Caco-2 (cell line): ENCODE measurements around the gene CAMKMT. TPM values are rescaled to one million over a fixed set of nuclear protein-coding genes. Genes with fewer than 3 reads are reported as not detected.

Experiments used
- BruUV-seq: library from RNA; stranded (reverse); fragments of 400-500 nt; replicated peaks from 2 replicates; lab custom pipeline; 2021; lab: Mats Ljungman, UMichigan
- CTCF ChIA-PET: fragments of 300-600 bp; sonication (Branson Sonifier 250); formaldehyde crosslinking; loops from one replicate; lab custom pipeline; 2022; ENCODE audit warnings: antibody characterized with exemption; lab: Charles Lee
- POLR2A ChIA-PET: fragments of 300-600 bp; sonication (Branson Sonifier 250); formaldehyde crosslinking; loops from one replicate; lab custom pipeline; 2022; ENCODE audit warnings: antibody characterized with exemption; lab: Charles Lee
- DNase-seq, 2 experiments: peaks; one replicate each; pipeline versions ENCODE4 v3.0.0 to v3.0.0-alpha.2; 2020 to 2022
- H3K27me3 ChIP-seq: replicated peaks from 2 replicates; pipeline ENCODE4 v1.6.0; 2011; ENCODE audit warnings: low read length; ENCODE audit not compliant: control insufficient read depth, insufficient read depth
- H3K36me3 ChIP-seq: 2 replicates; pipeline ENCODE4 v1.5.1; 2011; ENCODE audit warnings: low read length; ENCODE audit not compliant: control insufficient read depth, insufficient read depth
- H3K4me1 ChIP-seq: fragments of 250-450 bp; sonication (Bioruptor Pico); 2 replicates; pipeline ENCODE4 v1.5.1; 2020; ENCODE audit warnings: mild to moderate bottlenecking
- H3K4me3 ChIP-seq: 2 replicates; pipeline ENCODE4 v1.5.1; 2011; ENCODE audit warnings: low read depth, mild to moderate bottlenecking, control low read depth, low read length
- H3K9me3 ChIP-seq: fragments of 250-450 bp; sonication (Bioruptor Pico); 2 replicates; pipeline ENCODE4 v1.5.1; 2020; ENCODE audit warnings: mild to moderate bottlenecking, moderate library complexity
- H3K27ac Mint-ChIP-seq: one replicate; pipeline ENCODE4 v1.8.0; 2022; ENCODE audit warnings: mixed read lengths; ENCODE audit not compliant: unreplicated experiment
- H3K27me3 Mint-ChIP-seq: one replicate; pipeline ENCODE4 v1.8.0; 2022; ENCODE audit warnings: mixed read lengths; ENCODE audit not compliant: insufficient read depth, unreplicated experiment
- H3K36me3 Mint-ChIP-seq: one replicate; pipeline ENCODE4 v1.8.0; 2022; ENCODE audit warnings: mild to moderate bottlenecking, mixed read lengths; ENCODE audit not compliant: insufficient read depth, unreplicated experiment
- H3K4me1 Mint-ChIP-seq: one replicate; pipeline ENCODE4 v1.8.0; 2022; ENCODE audit warnings: low read depth, mixed read lengths; ENCODE audit not compliant: unreplicated experiment
- H3K4me3 Mint-ChIP-seq: one replicate; pipeline ENCODE4 v1.8.0; 2022; ENCODE audit warnings: mild to moderate bottlenecking, moderate library complexity, mixed read lengths; ENCODE audit not compliant: unreplicated experiment
- H3K9me3 Mint-ChIP-seq: one replicate; pipeline ENCODE4 v1.8.0; 2022; ENCODE audit warnings: mixed read lengths; ENCODE audit not compliant: unreplicated experiment
- CTCF ChIP-seq, 2 experiments: fragments of 200-600 bp in 1 of 2; IDR thresholded peaks; 1 replicate in 1 of 2; 2 replicates in 1 of 2; pipeline versions ENCODE4 v1.5.1 to v1.8.0; 2011 to 2022; ENCODE audit warnings: antibody characterized with exemption in 1 of 2, control low read depth in 1 of 2, inconsistent platforms in 1 of 2, low read depth in 1 of 2, low read length in 1 of 2, mild to moderate bottlenecking in 1 of 2, moderate library complexity in 1 of 2; ENCODE audit not compliant: insufficient read depth in 1 of 2, severe bottlenecking in 1 of 2, unreplicated experiment in 1 of 2
- intact Hi-C: fragments of 100-400 bp; cut with micrococcal nuclease; formaldehyde crosslinking; loops from one replicate; pipeline ENCODE4 v1.10.0; 2022; ENCODE audit not compliant: unreplicated experiment
- total RNA-seq: library from RNA; stranded (reverse); gene quantifications from 2 replicates; pipeline ENCODE4 v1.2.3, GENCODE V29; 2022

Gene CAMKMT
- total RNA-seq, 1 experiment from 2014 or later = 25.2 TPM

DNA sequence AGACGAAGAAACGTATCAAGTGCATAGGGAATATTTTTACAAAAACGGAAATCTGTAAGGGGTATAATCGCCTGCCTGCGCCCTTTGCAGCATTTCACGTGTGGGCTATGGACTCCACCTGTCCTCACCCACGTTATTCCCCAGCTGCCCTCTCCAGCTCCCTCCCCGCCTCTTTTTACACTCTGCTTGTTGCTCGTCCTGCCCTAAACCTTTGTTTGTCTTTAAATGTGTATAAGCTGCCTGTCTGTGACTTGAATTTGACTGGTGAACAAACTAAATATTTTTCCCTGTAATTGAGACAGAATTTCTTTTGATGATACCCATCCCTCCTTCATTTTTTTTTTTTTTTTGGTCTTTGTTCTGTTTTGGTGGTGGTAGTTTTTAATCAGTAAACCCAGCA is 410.4 kb downstream of the CAMKMT start:
- H3K4me1 ChIP-seq = peaks cover 8% of the 10 kb centered on the region
- peaks cover 16% of the 10 kb centered on the region for H3K4me1 Mint-ChIP-seq
- no peaks in the 10 kb centered on the region; the same call in 1 of the 2 replicates for H3K36me3 ChIP-seq
- H3K4me3 Mint-ChIP-seq = no peak overlapping the region
- no peak for TF ChIP-seq CTCF (IDR thresholded peaks at IDR 0.05; ENCODE audit: insufficient read depth in 1 of 2, low read depth in 1 of 2, low read length in 1 of 2, severe bottlenecking in 1 of 2, unreplicated experiment in 1 of 2)
- no peaks in the 10 kb centered on the region for H3K9me3 Mint-ChIP-seq
- H3K9me3 ChIP-seq = no peaks in the 10 kb centered on the region
- DNase-seq = no peak
- ChIA-PET CTCF (no interaction called here), POLR2A (no interaction called here)
- BruUV-seq = no TSS peak
- H3K27ac Mint-ChIP-seq = no peak overlapping the region
- H3K27me3 ChIP-seq = no peaks in the 10 kb centered on the region
- H3K36me3 Mint-ChIP-seq = no peaks in the 10 kb centered on the region
- H3K4me3 ChIP-seq = no peak overlapping the region
- H3K27me3 Mint-ChIP-seq = no peaks in the 10 kb centered on the region
- intact Hi-C loops = loop anchor here (5.0 kb wide), 1 partner anchor 185 kb away; no protein-coding TSS in a partner anchor

GRCh38 chr2:44772669-44773378 is 411.1 kb downstream of the CAMKMT start:
- POLR2A ChIA-PET = no interaction called here

More at GRCh38 chr2:44772669-44773378, 411.1 kb downstream of the CAMKMT start:
- Mint-ChIP-seq H3K27me3 (no peaks in the 10 kb centered on the region), H3K27ac (no peak overlapping the region), H3K4me3 (no peak overlapping the region), H3K9me3 (no peaks in the 10 kb centered on the region), H3K4me1 (peaks cover 16% of the 10 kb centered on the region), H3K36me3 (no peaks in the 10 kb centered on the region)
- intact Hi-C loops = loop anchor here (5.0 kb wide), 1 partner anchor 184 kb away; no protein-coding TSS in a partner anchor
- Histone ChIP-seq H3K4me3 (no peak overlapping the region), H3K9me3 (no peaks in the 10 kb centered on the region), H3K27me3 (no peaks in the 10 kb centered on the region), H3K4me1 (peaks cover 8% of the 10 kb centered on the region), H3K36me3 (no peaks in the 10 kb centered on the region; the same call in 1 of the 2 replicates)
- no peak for DNase-seq
- no peak for TF ChIP-seq CTCF (IDR thresholded peaks at IDR 0.05; ENCODE audit: insufficient read depth in 1 of 2, low read depth in 1 of 2, low read length in 1 of 2, severe bottlenecking in 1 of 2, unreplicated experiment in 1 of 2)
- CTCF ChIA-PET = no interaction called here
- no TSS peak for BruUV-seq
